HG02870 (cell line): Measurements from ENCODE around the gene DENND5B.

Source experiments
- ATAC-seq: cut with Tn5 transposase; IDR thresholded peaks from one replicate; pipeline ENCODE4 v1.9.1; 2021; ENCODE audit warnings: mild to moderate bottlenecking, moderate library complexity; ENCODE audit not compliant: unreplicated experiment

The DENND5B gene

GRCh38 chr12:31342286-31342685, 248.7 kb downstream of the DENND5B start:
- no peak for ATAC-seq

- ATAC-seq = no peak
Observed at GRCh38 chr12:31339831-31340622, 250.9 kb downstream of the DENND5B start.

- no peak for ATAC-seq
Observed at GRCh38 chr12:31337952-31338351, 253.0 kb downstream of the DENND5B start.
